GM21367 (cell line): ENCODE data around the gene PREX1.
"Not testable (repeated sequence)": the region's sequence is repeated elsewhere in the genome, so short reads cannot be mapped to it uniquely, and the experiment has no call there.

Experiments
- ATAC-seq: cut with Tn5 transposase; IDR thresholded peaks from one replicate; pipeline ENCODE4 v1.9.1; 2021; ENCODE audit not compliant: unreplicated experiment

The PREX1 gene

GRCh38 chr20:48846516-48847492 lies 19.0 kb upstream of the PREX1 start:
- peak; percentile 82 for ATAC-seq

GRCh38 chr20:48845721-48846306 lies 18.0 kb upstream of the PREX1 start:
- ATAC-seq = no peak

- ATAC-seq = no peak
These were observed 17.2 kb upstream of the PREX1 start for GRCh38 chr20:48844996-48845395.

DNA sequence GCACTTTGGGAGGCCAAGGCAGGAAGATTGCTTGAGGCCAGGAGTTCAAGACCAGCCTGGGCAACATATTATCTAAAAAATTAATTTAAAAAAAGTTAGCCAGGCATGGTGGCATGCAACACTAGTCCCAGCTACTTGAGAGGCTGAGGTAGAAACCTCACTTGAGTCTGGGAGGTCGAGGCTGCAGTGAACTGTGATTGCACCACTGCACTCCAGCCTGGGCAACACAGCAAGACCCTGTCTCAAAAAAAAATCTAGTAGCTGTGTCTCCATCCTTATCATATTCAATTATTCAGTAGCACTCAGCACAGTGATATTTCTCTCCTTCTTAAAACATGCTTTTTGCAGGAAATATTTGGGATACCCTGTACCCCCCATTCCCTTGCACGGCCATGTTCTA lies 16.1 kb upstream of the PREX1 start:
- ATAC-seq = not testable (repeated sequence)

- ATAC-seq = no peak
These were observed 15.4 kb upstream of the PREX1 start for GRCh38 chr20:48843057-48843806.

- no peak for ATAC-seq
These were observed 14.2 kb upstream of the PREX1 start for GRCh38 chr20:48841875-48842529.

DNA sequence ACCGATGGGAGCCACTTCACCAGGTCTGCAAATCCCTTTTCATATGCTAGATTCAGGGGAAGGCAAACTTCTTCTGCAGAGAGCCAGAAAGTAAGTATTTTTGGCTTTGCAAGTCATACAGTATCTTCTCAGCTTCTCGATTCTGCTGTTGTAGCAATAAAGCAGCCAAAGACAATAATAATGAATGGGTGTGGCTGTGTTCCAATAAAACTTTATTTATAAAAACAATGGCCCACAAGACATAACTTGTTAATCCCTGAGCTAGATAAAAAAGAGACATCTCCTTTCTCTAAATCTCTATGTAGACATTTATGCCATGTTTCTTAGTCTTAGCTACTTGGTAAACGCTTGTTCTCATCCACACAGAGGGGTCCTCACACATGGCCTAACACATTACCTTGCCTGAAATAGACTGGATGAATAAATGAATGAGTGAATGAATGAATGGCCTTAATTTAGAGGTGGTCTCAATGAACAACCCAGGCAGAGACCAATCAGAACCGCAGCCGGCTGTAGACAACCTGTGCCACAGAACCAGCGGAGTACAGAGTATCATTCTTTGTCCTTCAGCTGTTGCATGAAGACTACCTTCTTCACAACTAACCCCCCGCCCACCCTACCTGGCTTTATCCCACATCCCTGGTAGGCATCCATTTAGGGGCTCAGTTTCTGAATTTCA lies 13.5 kb upstream of the PREX1 start:
- no peak for ATAC-seq

DNA sequence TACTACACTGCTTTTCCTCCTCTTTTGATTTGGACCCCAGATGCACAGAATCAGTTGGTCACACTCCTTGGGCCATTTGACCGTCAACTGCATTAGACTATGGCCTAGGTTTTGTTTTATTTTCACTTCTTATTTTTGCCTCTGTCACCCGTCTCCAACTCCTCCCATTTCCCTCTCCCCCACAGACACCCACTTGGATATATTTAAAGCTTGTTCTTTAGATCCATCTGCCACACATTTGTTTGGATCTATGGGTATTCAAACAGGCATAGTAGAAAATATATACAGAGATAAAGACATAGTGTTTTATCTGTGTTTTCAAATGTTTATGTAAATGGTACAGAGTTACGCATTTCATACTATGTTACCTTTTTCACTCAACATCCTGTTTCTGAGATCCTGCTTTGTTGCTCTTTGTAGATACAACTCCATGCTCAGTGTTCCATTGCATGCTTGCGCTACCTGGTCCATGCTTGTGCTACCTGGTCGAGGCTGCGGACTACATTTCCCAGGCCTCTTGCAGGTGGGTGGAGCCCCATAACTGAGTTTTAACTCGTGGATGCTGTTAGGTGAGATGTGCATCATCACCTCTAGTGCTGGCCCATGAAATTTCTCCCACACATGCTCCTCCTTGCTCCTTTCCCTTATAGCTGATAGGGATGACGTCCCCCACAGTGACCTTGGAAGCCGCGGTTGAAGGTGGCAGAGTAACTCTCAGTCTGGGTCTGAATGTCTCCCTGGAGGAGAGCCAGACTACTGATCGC lies 11.5 kb upstream of the PREX1 start:
- ATAC-seq = no peak

DNA sequence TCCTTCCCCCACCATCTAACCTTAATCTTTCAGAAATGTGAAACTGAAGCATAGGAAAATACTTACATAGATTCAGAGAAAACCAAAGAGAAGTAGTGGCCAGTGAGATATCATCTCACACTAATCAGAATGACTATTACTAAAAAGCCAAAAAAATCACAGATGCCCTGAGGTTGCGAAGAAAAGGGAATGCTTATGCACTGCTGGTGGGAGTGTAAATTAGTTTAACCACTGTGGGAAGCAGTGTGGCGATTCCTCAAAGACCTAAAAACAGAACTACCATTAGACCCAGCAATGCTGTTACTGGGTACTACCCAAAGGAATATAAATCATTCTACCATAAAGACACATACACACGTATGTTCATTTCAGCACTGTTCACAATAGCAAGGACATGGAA lies 9.2 kb upstream of the PREX1 start:
- no peak for ATAC-seq

GRCh38 chr20:48835390-48835789 lies 7.6 kb upstream of the PREX1 start:
- no peak for ATAC-seq

DNA sequence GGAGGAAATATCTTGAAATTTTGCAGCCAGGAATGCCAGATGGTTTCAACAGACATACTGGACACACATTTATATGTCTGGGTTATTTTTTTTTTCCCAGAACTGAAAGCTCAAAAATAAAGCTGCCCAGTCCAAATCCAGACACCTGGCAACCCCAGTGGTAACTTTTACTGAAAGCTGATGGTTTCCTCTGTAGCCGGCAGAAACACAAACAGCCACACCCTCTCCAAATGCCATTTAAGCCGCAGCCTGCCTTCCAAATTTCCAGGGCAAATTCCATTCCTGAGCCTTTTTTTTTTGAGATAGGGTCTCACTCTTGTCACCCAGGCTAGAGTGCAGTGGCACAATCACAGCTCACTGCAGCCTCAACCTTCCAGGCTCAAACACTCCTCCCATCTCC lies 6.5 kb upstream of the PREX1 start:
- no peak for ATAC-seq

DNA sequence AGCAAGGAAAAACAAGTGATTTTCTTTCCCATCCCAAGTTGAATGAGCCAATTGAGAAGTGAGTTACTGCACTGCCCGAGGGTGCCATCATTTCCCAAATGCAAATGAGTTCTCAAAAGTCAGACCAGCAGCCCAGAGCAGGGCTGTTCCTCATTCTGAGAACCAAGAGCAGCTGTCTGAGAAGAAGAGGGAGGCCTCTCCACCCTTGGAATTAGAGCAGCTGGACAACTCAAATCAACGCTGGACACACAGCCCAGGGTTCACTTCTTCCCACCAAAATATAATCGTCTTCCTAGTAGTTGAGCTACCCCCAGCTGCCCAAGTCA lies 4.6 kb upstream of the PREX1 start:
- ATAC-seq = no peak

DNA sequence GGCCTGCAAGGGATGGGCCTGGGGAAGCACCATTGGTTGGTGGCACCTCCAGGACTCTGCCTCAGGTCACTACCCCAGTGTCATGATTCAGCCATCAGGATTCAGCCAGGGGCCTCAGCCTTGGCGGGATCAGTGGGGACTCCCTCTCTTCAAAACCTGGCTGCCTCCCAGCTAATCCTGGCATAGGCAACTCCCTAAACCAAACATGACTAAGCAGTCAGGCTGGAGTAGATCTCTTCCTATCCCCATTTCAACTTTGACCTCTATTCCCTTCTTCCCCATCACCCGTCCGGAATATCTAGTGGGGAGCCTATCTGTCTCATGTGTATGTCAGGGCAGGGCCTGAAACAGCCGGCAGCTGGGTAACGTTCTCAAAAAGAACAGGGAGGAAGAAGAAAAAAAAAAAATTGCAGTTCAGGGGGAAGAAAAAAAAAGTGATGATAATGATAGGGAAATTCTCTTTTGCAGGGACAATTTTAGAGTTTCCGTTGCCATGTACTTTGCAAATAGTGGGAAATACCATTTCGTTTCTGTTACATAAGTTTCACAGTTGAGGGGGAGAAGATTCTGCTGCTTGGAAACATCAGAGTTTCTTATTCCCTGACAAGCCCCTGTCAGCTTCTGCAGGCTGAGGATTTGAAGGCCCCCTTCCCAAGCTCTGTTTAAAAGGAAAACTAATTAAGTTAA lies 4.1 kb upstream of the PREX1 start:
- no peak for ATAC-seq

DNA sequence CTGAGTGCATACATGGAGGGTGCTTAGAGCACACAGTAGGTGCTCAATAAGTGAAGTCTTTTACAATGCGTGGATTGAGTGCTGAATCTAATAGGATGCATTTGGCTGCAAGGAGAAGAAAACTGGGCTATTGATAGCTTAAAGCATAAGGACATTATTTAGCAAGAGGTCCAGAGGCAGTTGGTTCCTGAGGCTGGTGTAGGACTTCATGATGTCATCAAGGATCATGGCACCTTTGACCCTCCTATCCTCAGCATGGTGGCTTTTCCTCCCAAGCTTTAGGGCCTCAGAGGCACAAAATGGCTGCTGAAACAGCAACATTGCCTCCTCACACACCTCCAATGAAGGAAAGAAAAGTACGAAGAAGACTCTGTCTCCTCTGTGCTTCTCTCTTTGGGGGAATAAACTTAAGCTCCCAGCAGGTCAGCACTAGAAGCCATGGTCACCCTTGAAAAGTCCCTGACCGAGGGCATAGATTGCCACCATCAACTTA lies 3.1 kb upstream of the PREX1 start:
- ATAC-seq = no peak

- no peak for ATAC-seq
These were observed 2.1 kb upstream of the PREX1 start for GRCh38 chr20:48829940-48830339.

DNA sequence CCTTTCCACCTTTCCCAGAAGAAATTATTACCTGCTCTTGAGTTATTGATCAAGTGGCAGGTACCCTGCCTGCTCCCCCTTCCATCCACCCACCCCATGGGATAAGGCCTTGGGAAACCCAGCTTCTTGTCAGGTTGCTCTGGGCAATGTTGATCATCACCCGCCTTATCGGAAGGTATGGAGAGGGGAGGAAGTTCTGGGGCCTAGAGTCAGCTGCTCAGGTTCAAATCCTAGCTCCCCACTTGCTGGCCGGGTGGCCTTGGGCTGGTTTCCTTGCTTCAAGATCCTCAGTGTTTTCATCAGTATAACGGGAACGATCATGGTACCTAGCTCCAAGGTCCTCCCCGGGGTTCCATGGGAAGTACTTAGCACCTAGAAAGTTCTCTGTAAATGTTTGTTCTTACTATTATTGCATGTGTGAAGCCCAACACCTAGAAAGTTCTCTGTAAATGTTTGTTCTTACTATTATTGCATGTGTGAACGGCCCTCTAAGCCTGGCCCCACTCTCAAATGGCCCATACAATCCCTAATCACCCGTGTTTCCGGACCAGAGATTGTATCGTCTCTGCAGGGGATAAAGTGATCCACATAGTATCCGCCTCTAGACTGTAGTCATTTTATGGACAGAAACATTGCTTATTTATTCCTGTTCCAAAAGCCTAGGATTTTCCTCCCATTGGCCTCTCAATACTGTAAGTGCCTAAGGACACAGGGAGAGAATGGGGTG lies 1.1 kb upstream of the PREX1 start:
- ATAC-seq = no peak

- ATAC-seq = no peak
These were observed 672 bp downstream of the PREX1 start for GRCh38 chr20:48826883-48827771.

DNA sequence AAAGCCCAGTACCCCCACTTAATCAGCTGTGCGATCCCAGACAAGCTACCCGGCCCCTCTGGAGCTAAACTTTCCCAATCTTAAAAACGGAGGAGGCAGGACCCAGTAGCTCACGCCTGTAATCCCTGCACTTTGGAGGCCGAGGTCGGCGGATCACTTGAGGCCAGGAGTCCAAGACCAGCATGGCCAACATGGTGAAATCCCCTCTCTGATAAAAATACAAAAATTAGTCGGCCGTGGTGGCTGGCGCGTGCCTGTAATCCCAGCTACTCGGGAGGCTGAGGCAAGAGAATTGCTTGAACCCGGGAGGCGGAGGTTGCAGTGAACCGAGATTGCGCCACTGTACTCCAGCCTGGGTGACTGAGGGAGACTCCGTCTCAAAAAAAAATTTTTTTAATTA lies 1.3 kb downstream of the PREX1 start:
- ATAC-seq = not testable (repeated sequence)
